ENCODE measurements around the gene EIF4E1B.

DNA sequence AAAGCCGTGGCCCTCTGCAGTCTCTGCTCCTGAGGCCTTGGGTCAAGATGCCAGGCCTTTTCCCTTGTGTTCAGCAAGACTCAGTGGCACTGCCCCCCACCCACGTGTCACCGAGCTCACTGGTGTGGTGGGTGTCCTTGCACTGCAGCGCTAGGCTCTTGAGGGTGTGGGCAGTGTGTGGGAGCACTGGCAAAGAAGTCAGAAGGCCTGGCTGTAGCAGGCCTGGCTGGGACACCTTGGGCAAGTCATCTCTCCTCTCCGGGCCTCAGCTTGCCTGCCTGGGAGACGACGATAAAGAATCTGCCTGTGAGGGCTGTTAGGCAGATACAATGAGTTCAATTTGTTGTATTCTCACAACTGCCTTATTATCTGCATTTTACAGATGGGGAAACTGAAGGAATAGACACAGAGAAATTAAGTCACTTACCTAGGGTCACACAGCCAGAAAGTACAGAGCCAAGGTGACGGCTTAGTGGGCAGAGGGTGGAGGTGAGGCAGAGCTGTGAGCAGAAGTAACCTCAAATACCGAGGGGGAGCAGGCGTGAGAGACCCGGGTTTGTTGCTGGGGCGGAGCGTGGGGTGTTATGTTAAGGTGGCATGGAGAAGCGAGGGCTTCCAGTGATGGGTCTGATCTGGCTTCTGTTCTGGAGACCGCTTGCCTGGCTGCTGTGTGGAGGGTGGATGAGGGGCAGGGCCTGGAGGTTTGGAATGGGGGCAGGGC lies 18.2 kb downstream of the EIF4E1B start:
- TF ChIP-seq, protein P1, sequence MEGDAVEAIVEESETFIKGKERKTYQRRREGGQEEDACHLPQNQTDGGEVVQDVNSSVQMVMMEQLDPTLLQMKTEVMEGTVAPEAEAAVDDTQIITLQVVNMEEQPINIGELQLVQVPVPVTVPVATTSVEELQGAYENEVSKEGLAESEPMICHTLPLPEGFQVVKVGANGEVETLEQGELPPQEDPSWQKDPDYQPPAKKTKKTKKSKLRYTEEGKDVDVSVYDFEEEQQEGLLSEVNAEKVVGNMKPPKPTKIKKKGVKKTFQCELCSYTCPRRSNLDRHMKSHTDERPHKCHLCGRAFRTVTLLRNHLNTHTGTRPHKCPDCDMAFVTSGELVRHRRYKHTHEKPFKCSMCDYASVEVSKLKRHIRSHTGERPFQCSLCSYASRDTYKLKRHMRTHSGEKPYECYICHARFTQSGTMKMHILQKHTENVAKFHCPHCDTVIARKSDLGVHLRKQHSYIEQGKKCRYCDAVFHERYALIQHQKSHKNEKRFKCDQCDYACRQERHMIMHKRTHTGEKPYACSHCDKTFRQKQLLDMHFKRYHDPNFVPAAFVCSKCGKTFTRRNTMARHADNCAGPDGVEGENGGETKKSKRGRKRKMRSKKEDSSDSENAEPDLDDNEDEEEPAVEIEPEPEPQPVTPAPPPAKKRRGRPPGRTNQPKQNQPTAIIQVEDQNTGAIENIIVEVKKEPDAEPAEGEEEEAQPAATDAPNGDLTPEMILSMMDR (IDR thresholded peaks at IDR 0.05), result no peak
- TF ChIP-seq POLR2A (IDR thresholded peaks at IDR 0.05; ENCODE audit: low read depth) (no peak), POLR2AphosphoS5 (IDR thresholded peaks at IDR 0.05) (no peak), EP300 (IDR thresholded peaks at IDR 0.05) (no peak)
